ENCODE results near the gene KIF9. TPM values are rescaled to one million over a fixed set of nuclear protein-coding genes. Genes with fewer than 3 reads are reported as not detected.
"Not testable (repeated sequence)": the region's sequence is repeated elsewhere in the genome, so short reads cannot be mapped to it uniquely, and the experiment has no call there.

Gene KIF9
- total RNA-seq, 1 donor from 2014 or later: 16.1 TPM

DNA sequence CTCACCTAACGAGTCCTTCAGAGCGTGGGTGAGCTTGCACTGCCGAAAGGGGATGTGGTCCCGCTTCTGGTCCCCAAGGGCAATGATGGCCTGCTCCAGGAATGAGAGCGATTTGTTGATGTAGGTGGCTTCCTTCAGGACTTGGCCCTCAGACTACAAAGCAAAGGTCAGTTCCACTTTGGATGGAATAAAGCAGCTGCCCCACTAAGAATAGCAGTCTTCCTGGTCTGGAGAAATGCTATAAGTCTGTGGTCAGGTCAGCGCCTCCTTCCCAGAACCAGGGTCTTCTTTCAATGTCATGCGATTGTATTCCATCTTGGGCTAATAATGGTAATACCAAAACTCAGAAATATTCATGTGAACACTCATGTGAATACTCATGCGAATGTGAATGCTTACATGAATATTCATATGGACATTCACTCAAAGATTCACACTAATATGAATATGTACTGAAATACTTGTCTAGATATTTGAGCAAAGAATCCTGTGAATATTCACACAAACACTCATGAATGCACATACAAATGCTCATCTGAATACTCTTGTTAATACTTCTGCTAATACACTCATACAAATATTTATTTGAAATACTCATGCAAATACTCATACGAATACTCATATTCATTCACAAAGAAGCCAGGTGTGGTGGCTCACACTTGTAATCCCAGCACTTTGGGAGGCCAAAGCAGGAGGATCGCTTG, 16.7 kb downstream of the KIF9 start:
- no peak for DNase-seq (ENCODE audit: low read depth)
- H3K4me3 ChIP-seq (ENCODE audit: low read depth, low read length): no peak overlapping the region
- TF ChIP-seq, protein P1, sequence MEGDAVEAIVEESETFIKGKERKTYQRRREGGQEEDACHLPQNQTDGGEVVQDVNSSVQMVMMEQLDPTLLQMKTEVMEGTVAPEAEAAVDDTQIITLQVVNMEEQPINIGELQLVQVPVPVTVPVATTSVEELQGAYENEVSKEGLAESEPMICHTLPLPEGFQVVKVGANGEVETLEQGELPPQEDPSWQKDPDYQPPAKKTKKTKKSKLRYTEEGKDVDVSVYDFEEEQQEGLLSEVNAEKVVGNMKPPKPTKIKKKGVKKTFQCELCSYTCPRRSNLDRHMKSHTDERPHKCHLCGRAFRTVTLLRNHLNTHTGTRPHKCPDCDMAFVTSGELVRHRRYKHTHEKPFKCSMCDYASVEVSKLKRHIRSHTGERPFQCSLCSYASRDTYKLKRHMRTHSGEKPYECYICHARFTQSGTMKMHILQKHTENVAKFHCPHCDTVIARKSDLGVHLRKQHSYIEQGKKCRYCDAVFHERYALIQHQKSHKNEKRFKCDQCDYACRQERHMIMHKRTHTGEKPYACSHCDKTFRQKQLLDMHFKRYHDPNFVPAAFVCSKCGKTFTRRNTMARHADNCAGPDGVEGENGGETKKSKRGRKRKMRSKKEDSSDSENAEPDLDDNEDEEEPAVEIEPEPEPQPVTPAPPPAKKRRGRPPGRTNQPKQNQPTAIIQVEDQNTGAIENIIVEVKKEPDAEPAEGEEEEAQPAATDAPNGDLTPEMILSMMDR (conservative IDR thresholded peaks at IDR 0.05; ENCODE audit: low read depth, low read length): no peak

GRCh38 chr3:47265008-47265407, 17.6 kb downstream of the KIF9 start:
- TF ChIP-seq, protein P1 (conservative IDR thresholded peaks at IDR 0.05; ENCODE audit: low read depth, low read length): no peak
- H3K4me3 ChIP-seq (ENCODE audit: low read depth, low read length): no peak overlapping the region

DNA sequence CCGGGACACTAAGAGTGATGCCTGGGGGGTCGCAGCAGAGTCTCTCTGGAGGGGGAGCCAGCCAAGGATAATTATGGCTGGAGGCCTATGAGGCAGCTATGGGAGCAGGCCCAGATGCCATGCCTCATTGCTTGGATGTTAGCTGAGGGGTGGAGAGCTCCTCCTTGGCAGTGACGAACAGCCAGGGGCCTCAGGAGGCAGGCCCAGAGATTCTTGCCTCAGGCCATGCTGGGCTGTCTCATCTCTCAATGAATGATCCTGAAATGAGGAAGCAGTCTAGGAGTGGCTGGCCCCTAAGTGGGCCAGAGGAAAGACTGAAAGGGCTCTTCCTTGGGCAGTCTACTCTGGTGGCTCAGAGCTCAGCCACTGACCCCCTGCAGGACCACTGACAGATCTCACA, 21.3 kb downstream of the KIF9 start:
- TF ChIP-seq, protein P1 (conservative IDR thresholded peaks at IDR 0.05; ENCODE audit: low read depth, low read length): no peak
- H3K4me3 ChIP-seq (ENCODE audit: low read depth, low read length): no peak overlapping the region
- DNase-seq (ENCODE audit: low read depth): no peak

More at GRCh38 chr3:47265008-47265407, 17.6 kb downstream of the KIF9 start:
- DNase-seq (ENCODE audit: low read depth): no peak

DNA sequence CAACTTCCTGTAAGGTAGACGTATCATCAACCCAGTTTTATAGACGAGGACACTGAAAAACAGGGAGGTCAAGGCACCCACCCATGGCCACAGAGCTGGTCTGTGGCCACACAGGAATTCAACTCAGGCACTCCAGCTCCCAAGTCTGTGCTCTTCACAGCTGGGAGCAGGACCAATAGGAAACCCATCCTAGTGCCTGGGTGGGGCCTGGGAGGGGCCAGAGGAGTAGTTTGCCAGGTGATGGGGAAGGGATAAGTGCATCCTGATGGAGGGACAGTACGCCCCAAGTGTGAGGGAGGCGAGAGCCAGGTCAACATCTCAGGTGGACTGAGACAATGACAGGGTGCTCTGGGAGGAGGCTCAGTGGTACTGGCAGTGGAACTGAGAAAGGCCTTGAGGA, 22.0 kb downstream of the KIF9 start:
- TF ChIP-seq, protein P1 (conservative IDR thresholded peaks at IDR 0.05; ENCODE audit: low read depth, low read length): no peak
- no peak for DNase-seq (ENCODE audit: low read depth)
- no peak overlapping the region for H3K4me3 ChIP-seq (ENCODE audit: low read depth, low read length)

- DNase-seq (ENCODE audit: low read depth): no peak
- TF ChIP-seq, protein P1 (conservative IDR thresholded peaks at IDR 0.05; ENCODE audit: low read depth, low read length): no peak
- H3K4me3 ChIP-seq (ENCODE audit: low read depth, low read length): no peak overlapping the region
These were observed 23.5 kb downstream of the KIF9 start for GRCh38 chr3:47259114-47259513.

DNA sequence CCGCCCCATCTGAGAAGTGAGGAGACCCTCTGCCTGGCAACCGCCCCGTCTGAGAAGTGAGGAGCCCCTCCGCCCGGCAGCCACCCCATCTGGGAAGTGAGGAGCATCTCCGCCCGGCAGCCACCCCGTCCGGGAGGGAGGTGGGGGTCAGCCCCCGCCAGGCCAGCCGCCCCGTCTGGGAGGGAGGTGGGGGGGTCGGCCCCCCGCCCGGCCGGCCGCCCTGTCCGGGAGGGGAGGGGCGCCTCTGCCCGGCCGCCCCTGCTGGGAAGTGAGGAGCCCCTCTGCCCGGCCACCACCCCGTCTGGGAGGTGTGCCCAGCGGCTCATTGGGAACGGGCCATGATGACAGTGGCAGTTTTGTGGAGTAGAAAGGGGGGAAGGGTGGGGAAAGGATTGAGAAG, 26.3 kb downstream of the KIF9 start:
- not testable (repeated sequence) for DNase-seq (ENCODE audit: low read depth); H3K4me3 ChIP-seq (ENCODE audit: low read depth, low read length)

- no peak overlapping the region for H3K4me3 ChIP-seq (ENCODE audit: low read depth, low read length)
- no peak for DNase-seq (ENCODE audit: low read depth)
- TF ChIP-seq, protein P1 (conservative IDR thresholded peaks at IDR 0.05; ENCODE audit: low read depth, low read length): no peak
These were observed 30.9 kb downstream of the KIF9 start for GRCh38 chr3:47251689-47252088.

- H3K4me3 ChIP-seq (ENCODE audit: low read depth, low read length); DNase-seq (ENCODE audit: low read depth): not testable (repeated sequence)
These were observed 31.5 kb downstream of the KIF9 start for GRCh38 chr3:47251085-47251484.
